Adrenal gland (tissue), 5 donors: ENCODE measurements around the gene SESTD1.

Experiments used
- POLR2A ChIP-seq, 2 donors: fragments of 450-650 bp; IDR thresholded peaks; one replicate each; pipeline ENCODE4 v1.6.1; 2017; ENCODE audit warnings: antibody characterized with exemption in 2 of 2, mild to moderate bottlenecking in 2 of 2, moderate library complexity in 1 of 2
- TF ChIP-seq, protein P1 (sequence below), 6 experiments: fragments of 450-650 bp in 4 of 6; fragments of 200-600 bp in 2 of 6; sonication (generic) in 1 of 6; IDR thresholded peaks; 1 replicate in 5 of 6; 2 replicates in 1 of 6; pipeline versions ENCODE4 v1.5.1 to v1.8.0; 2016 to 2021; ENCODE audit warnings: antibody characterized with exemption in 6 of 6, mild to moderate bottlenecking in 2 of 6, moderate library complexity in 1 of 6
- donor health status: DM: no; HTN: no; CAD: no.

- TF ChIP-seq POLR2A (IDR thresholded peaks at IDR 0.05), result no peak
- TF ChIP-seq, protein P1, sequence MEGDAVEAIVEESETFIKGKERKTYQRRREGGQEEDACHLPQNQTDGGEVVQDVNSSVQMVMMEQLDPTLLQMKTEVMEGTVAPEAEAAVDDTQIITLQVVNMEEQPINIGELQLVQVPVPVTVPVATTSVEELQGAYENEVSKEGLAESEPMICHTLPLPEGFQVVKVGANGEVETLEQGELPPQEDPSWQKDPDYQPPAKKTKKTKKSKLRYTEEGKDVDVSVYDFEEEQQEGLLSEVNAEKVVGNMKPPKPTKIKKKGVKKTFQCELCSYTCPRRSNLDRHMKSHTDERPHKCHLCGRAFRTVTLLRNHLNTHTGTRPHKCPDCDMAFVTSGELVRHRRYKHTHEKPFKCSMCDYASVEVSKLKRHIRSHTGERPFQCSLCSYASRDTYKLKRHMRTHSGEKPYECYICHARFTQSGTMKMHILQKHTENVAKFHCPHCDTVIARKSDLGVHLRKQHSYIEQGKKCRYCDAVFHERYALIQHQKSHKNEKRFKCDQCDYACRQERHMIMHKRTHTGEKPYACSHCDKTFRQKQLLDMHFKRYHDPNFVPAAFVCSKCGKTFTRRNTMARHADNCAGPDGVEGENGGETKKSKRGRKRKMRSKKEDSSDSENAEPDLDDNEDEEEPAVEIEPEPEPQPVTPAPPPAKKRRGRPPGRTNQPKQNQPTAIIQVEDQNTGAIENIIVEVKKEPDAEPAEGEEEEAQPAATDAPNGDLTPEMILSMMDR (IDR thresholded peaks at IDR 0.05), result no peak
Measured at GRCh38 chr2:179137200-179137759, 127.4 kb downstream of the SESTD1 start.
